Activated gamma-delta T cell (primary cell): ENCODE measurements around the gene MFN2.
"Not testable (repeated sequence)": the region's sequence is repeated elsewhere in the genome, so short reads cannot be mapped to it uniquely, and the experiment has no call there.

Source experiments
- DNase-seq: peaks from one replicate; lab custom pipeline; 2025; lab: John Stamatoyannopoulos, UW

Gene MFN2

DNA sequence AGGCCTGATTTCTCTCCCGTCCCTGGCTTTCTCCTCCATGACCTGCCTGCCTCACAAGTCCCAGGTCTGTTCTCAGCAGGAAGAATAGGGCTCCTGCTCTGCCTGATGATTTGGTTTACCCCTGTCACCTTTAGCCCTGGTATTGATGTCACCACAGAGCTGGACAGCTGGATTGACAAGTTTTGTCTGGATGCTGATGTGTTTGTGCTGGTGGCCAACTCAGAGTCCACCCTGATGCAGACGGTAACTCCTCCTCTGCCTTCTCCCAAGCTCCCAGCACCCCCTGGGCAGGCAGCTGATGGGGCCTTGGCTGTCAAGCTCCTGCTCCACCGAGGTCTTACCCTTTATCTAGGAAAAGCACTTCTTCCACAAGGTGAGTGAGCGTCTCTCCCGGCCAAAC, 18.4 kb downstream of the MFN2 start:
- DNase-seq = no peak

DNA sequence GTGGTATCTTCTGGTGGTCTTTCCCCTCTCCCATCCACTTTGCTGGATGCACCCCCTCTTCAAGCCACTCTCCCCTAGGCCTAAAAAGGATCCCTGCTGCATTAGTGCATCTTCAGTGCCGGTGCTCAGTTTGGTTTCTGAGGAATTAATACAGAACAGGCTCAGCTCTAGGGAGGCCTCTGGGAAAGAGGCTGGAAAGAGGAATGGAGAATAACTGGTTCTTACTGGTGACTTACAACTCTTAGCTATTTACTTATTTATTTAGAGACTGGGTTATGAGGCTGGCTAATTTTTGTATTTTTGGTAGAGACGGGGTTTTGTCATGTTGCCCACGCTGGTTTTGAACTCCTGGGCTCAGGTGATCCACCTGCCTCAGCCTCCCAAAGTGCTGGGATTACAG, 19.0 kb downstream of the MFN2 start:
- no peak for DNase-seq

DNA sequence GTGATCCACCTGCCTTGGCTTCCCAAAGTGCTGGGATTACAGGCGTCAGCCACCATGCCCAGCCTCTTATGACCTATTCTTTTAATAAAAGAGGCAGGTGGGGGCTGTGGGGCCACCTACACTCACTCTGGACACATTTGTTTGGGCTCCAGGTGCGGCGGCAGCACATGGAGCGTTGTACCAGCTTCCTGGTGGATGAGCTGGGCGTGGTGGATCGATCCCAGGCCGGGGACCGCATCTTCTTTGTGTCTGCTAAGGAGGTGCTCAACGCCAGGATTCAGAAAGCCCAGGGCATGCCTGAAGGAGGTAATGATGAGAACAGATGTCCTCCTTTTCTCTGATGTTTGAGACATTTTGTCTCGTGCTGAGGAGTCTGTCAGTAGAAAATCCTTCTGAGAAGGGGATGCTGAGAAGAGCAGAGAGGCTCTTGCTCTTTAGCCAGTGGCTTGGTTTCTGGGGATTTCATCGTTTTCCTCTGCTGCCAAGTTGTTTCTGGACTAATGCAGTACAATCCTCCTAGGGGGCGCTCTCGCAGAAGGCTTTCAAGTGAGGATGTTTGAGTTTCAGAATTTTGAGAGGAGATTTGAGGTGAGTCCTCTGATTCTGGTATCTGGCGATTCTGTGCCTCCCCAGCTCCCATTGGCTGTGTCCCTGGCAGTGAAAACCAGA, 21.1 kb downstream of the MFN2 start:
- DNase-seq = no peak

DNA sequence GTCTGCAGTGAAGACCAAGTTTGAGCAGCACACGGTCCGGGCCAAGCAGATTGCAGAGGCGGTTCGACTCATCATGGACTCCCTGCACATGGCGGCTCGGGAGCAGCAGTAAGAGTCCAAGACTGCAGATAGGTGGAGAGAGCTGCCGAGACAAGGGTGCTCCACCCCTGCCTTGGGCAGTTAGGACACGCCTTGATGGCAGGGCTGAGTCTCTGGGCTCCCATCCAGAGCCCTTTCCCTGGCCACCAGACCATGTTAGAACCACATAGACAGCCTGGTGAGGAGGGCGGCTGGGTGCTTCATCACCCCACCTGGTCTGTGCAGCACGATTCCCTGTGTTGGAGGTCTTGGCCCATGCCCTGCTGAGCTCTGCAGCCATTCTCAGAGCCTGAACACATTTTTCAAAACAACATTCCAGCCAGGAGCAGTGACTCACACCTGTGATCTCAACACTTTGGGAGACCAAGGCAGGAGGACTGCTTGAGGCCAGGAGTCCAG, 21.8 kb downstream of the MFN2 start:
- DNase-seq = no peak

DNA sequence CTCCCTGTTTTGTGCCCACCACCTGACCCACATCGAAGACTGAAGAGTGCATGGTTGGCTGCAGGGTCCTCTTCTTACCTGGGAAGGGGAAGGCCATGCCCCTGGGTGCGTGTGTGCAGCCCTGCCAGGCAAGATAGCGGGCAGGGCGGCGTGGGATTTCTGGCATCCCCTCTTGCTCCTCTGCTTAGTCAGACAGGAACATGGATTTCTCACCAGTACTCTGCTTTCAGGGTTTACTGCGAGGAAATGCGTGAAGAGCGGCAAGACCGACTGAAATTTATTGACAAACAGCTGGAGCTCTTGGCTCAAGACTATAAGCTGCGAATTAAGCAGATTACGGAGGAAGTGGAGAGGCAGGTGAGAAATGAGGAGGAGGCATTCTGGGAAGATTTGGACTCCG, 23.5 kb downstream of the MFN2 start:
- no peak for DNase-seq

DNA sequence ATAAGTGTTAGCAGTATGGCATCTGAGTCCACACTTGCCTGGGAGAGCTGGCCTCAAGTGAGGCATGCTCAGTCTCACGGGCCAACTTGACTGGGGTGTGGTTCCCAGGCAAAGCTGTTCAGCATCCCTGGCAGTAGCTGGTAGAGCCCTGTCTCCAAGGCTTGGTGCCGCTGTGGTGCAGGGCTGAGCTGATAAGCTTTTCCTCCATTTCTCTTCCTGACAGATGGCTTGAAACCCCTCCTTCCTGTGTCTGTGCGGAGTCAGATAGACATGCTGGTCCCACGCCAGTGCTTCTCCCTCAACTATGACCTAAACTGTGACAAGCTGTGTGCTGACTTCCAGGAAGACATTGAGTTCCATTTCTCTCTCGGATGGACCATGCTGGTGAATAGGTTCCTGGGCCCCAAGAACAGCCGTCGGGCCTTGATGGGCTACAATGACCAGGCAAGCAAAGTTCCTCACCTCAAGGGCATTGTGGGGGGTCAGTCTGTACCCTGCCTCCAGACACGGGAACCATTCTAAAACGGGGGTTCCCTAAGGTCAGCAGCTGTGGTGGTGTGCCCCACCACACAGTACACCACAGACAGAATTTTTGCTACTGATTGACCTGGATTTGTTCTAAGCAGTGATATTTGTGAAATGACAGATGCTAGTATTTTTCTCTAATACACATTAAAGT, 25.4 kb downstream of the MFN2 start:
- DNase-seq = no peak

DNA sequence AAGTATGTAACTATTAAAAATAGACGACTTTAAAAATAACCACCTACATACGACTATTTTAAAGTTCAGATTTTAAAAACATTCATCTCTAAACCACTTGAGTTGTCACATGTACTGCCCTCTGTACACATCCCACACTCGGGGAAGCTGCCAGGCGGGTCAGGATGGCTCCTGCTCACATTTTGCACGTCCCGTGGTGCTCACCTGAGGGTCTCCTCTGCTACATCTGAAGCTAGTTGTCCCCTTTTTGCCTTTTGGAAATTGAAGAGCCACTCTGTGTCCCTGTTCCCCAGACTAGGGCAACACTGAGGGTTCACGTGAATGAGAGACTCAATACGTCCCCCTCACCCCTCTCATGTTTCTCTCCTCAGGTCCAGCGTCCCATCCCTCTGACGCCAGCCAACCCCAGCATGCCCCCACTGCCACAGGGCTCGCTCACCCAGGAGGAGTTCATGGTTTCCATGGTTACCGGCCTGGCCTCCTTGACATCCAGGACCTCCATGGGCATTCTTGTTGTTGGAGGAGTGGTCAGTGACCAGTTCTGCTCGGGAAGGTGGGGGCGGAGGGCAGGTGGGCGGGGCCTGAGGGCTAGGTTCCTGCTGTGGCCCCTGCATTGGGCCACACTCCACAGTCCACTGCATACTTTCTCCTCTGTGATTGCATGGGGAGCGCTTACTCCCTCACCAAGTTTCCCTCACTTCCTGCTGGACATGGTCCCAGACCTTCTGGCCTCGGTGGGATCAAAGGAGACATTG, 26.1 kb downstream of the MFN2 start:
- no peak for DNase-seq

DNA sequence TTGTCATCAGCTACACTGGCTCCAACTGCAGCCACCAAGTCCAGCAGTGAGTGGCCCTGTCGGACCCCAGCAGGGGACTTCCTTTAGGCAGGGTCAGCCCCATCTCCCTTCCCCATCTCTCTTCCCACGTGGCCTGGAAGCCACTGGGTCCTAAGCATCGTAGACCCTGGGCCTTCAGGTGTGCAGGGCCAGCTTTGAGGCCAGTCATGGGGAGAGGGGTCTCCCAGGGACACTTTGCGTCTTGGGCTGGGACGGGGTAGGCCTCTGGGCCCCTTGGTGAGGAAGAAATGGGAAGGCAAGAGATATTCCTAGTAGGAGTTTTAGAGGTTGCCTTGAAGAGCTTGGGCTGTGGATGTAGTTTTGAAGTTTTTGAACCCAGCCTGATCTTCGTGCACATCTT, 27.0 kb downstream of the MFN2 start:
- no peak for DNase-seq

DNA sequence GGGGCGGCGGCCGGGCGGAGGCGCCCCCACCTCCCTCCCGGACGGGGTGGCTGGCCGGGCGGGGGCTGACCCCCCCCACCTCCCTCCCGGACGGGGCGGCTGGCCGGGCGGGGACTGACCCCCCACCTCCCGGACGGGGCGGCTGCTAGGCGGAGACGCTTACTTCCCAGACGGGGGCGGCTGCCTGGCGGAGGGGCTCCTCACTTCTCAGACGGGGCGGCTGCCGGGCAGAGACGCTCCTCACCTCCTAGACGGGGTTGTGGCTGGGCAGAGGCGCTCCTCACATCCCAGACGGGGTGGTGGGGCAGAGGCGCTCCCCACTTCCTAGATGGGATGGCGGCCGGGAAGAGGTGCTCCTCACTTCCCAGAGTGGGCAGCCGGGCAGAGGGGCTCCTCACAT, 28.1 kb downstream of the MFN2 start:
- not testable (repeated sequence) for DNase-seq

DNA sequence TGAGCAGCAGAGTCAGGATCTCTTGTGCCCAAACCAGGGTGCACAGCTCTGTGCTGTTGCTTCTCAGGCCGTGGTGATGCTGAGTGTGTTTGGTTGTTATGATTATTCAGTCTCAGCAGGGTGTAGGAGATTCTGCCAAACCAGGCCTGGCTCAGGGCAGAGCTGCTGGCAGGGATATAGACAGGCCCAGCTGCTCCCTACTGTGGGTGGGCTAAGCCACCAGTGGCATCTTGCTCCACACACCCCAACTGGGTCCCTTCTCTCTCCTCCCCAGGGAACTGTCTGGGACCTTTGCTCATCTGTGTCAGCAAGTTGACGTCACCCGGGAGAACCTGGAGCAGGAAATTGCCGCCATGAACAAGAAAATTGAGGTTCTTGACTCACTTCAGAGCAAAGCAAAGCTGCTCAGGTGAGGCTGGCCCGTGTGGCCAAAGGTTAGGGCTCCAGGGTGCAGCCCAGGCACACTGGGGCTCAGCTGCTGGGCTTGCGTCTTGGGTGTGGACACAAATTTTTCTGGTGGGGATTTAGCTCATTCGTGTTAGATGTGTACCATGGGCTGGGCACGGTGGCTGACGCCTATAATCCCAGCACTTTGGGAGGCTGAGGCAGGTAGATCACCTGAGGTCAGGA, 29.2 kb downstream of the MFN2 start:
- no peak for DNase-seq

DNA sequence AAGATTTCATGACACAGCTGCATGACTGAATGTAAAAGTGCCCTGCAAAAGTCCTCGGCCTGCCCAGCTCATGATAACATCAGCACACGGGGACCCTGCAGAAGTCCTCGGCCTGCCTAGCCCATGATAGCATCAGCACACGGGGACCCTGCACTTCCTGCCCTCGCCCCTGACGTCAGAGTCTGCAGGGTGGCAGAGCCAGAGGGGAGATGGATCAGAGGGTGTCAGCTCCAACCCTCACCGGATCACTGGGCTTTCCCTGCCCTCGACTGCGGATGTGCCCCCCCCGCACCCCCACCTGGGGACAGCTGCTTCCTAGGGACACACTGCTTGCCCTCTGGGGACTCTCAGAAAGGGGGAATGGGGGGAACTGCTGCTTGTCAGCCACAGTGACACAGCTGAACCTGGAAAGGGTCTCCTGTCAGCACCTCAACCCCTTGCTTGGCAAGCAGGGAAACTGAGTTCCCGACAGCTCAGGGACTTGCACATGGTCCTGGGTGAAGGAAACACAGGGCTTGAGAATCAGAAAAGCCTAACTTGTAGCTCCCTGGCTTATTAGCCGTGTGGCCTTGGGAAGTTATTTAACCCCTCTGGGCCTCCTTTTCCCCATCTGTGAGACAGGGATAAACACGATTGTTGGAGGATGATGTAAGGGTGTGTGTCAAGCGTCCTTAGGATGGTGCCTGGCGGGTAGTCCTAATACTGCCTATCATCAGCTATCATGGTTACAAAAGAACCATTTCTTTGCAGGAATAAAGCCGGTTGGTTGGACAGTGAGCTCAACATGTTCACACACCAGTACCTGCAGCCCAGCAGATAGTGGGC, 30.7 kb downstream of the MFN2 start:
- no peak for DNase-seq

DNA sequence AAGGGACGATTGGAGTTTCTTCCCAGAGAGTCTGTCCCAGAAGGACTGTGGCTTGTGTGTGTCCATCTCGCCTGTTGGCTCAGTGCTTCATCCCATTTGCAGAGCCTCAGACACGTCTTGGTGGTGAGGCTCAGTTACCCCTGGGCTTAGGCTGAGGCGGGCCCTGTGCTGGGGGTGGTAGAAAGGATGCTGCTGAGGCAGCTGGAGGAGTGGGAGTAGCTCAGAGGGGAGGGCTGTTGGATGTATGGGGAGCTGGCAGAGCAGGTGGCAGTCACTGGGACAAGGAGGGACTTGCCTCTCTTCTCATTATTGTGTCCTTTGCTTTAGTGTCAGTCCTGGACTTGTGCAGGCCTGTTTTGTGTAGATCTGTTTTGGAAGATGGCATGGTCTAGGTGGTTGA, 31.8 kb downstream of the MFN2 start:
- DNase-seq = no peak

DNA sequence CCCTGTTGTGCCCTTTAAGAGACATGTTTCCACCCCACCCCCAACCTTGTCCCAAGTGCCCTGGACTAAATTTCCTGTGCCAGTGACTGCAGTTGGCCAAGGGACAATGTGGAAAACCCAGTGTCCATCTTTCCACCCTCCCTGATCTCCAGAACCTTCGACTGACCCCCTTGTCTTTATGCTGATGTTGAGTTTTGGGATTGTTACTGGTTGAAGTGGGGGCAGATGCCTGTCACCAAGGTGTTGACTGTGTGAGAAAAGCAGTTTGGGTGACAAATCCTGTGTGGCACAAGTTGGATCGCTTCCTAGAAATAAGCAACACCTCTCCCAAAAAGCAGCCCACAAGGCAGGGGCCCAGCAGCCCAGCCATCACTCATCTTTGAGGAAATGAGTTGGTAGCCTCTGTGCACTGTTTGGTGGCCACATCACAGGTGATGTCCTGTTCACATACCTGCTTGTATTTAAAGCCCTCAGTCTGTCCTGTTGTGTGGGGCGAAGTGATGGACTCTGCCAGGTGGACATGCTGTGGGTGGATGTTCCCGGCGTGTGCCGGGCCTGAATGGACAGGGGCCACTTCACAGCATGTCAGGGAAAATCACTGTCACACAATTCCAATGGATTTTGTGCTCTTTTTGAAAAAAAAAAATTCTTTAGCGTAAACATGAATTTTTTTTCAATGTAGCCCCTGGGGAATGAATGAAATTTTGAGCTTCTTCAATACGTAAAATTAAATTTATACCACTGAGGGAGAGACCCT, 32.5 kb downstream of the MFN2 start:
- DNase-seq = no peak

DNA sequence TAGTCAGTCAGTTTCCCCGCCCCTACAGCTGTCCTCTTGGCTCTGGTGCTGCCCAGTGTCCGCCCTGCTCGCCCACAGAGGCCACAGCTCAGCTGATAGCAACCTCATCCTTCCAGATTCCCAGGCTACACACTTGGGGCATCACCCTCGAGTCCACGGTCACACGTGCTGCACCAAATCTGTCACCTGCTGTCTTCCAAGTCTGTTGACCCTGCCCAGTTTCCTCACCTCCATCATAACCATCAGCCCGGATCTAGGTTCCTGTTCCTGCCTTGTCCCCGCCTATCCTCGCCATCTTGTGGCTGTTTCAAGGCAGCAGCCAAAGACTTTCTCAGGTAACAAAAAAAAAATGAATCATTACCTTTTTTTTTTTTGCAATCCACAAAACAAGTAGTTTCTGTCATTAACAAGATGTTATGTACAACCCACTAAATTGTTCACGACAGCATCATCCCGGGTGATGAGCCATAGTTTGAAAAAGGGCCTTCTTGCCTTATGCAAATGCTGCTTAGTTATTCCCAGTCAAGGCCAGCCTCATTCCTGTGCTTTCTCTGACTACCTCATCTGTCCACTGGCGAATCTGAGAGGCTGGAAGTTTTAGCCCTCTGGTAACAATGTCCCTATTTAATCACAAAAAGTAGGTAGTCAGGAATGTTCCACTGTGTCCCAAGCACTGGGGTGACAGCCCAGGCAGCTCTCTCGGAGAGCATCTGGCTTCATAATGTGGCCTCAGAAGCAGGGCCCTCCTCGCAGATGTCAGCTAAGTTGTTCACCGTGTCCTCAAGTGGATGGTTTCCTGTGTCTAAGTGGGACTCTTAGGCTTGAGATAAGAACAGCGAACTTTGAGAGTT, 34.1 kb downstream of the MFN2 start:
- no peak for DNase-seq

DNA sequence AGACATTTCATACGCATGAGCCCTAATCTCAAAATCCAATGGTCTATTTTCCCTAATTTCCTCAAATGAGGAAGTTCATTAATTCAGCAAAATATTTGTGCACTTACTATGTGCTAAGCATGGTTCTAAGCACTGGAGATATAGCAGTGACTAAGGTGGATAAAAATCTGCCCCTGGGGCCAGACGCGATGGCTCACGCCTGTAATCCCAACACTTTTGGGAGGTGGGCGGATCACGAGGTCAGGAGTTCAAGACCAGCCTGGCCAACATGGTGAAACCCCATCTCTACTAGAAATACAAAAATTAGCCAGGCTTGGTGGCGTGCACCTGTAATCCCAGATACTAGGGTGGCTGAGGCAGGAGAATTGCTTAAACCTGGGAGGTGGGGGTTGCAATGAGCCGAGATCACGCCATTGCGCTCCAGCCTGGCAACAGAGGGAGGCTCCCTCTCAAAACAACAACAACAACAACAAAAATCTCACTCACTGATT, 34.8 kb downstream of the MFN2 start:
- DNase-seq = no peak

DNA sequence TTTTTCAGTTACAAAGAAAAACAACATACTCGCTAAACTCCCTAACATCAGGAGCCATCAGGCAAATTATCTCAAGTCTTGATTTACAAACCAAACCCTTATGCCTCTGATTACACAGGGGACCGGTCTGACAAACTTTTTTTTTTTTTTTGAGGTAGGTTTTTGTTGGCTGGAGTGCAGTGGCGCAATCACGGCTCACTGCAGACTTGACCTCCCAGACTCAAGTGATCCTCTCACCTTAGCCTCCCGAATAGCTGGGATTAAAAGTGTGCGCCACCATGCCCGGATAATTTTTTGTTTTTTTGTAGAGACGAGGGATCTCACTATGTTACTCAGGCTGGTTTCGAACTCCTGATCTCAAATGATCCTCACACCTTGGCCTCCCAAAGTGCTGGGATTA, 35.3 kb downstream of the MFN2 start:
- no peak for DNase-seq

DNA sequence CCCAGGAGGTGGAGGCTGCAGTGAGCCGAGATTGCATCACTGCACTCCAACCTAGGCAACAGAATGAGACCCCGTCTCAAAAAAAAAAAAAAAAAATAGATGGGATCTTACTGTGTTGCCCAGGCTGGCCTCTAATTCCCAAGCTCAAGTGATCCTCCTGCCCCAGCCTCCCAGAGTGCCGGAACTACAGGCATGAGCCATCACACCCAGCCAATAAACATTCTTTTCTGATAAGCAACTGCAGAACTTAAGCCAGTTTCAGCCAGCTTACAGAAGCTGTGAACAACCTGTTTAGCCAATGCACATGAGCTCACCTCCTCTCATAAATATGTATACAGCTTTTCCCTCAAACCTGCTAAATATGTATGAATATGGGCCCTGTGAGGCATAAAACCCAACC, 35.9 kb downstream of the MFN2 start:
- no peak for DNase-seq

DNA sequence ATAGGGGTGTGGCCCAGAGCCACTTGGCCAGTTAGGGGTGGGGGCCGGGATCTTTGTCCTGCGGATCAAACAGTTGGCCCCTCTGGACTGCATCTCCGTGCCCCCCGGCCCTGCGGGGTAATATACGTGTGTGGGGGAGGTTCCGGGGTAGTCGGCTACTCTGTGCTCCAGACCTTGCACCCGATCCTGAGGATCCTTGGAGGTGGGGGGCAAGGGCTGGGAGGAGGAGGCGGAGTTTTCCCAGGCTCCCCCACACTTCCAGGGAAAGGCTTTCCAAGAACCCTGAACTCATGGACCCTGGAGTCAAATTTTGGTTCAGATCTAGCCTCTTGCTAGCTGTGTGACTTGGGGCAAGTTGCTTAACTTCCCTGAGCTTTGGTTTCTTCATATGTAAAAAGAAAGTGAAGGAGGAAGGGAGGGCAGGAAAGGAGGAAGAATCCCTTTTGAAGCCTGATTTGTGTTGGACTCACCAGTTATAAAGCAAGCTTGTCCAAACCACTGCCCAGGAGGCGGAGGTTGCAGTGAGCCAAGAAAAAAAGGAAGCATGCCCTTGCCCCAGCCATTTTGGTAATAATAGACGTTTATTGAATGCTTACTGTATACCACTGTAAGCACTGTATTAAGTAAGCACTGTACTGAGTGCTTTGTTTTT, 39.7 kb downstream of the MFN2 start:
- no peak for DNase-seq

DNA sequence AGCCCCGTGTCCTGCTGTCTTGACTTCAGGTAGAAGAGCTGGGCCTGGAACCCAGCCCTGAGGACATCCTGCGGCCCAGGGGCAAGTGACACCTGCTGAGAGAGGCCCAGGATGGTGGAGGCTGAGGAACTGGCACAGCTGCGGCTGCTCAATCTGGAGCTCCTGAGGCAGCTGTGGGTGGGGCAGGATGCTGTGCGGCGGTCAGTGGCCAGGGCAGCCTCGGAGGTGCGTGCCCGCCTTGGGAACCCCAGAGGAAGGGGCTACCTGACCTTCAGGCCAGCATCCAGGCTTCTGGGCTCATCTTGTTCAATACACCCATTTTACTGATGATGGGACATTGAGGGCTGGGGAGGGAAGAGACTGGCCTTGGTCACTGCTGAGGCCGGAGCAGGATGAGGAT, 41.4 kb downstream of the MFN2 start:
- no peak for DNase-seq
